Endodermal cell (in vitro differentiated cells): ENCODE measurements around the gene SLC16A13. TPM values are rescaled to one million over a fixed set of nuclear protein-coding genes. Genes with fewer than 3 reads are reported as not detected.

Source experiments
- DNase-seq: peaks from one replicate; pipeline ENCODE4 v3.0.0-alpha.2; 2017
- H3K27ac ChIP-seq: 2 replicates; pipeline ENCODE4 v1.5.1; 2013; ENCODE audit warnings: mild to moderate bottlenecking, low read depth, low read length, moderate library complexity
- H3K27me3 ChIP-seq: 2 replicates; pipeline ENCODE4 v1.6.1; 2013; ENCODE audit warnings: mild to moderate bottlenecking, low read length, moderate library complexity; ENCODE audit not compliant: insufficient read depth, control insufficient read depth, poor library complexity, severe bottlenecking
- H3K36me3 ChIP-seq: 2 replicates; pipeline ENCODE4 v1.7.0; 2013; ENCODE audit warnings: mild to moderate bottlenecking, low read length, moderate library complexity; ENCODE audit not compliant: control insufficient read depth, insufficient read depth
- H3K4me1 ChIP-seq: one replicate; pipeline ENCODE4 v1.7.0; 2013; ENCODE audit warnings: low read length; ENCODE audit not compliant: control insufficient read depth, insufficient read depth
- H3K4me3 ChIP-seq: 2 replicates; pipeline ENCODE4 v1.5.1; 2013; ENCODE audit warnings: mild to moderate bottlenecking, low read length, moderate library complexity
- H3K9ac ChIP-seq: 2 replicates; pipeline ENCODE4 v1.6.1; 2013; ENCODE audit warnings: mild to moderate bottlenecking, low read length, moderate library complexity; ENCODE audit not compliant: poor library complexity, severe bottlenecking; ENCODE audit errors: extremely low read depth
- H3K9me3 ChIP-seq: 2 replicates; pipeline ENCODE4 v1.6.1; 2013; ENCODE audit warnings: mild to moderate bottlenecking, low read length, moderate library complexity; ENCODE audit not compliant: control insufficient read depth
- H3K27ac Mint-ChIP-seq: 2 replicates; pipeline ENCODE4 v1.8.0; 2020; ENCODE audit warnings: mixed read lengths
- H3K27me3 Mint-ChIP-seq: 2 replicates; pipeline ENCODE4 v1.8.0; 2021; ENCODE audit warnings: mild to moderate bottlenecking, mixed read lengths; ENCODE audit not compliant: insufficient read depth
- H3K36me3 Mint-ChIP-seq: 2 replicates; pipeline ENCODE4 v1.8.0; 2020; ENCODE audit warnings: low read depth, mixed read lengths
- H3K4me1 Mint-ChIP-seq: 2 replicates; pipeline ENCODE4 v1.8.0; 2020; ENCODE audit warnings: mixed read lengths
- H3K4me3 Mint-ChIP-seq: 2 replicates; pipeline ENCODE4 v1.8.0; 2020; ENCODE audit warnings: mild to moderate bottlenecking, moderate library complexity, mixed read lengths
- H3K9me3 Mint-ChIP-seq: 2 replicates; pipeline ENCODE4 v1.8.0; 2020; ENCODE audit warnings: mild to moderate bottlenecking, mixed read lengths
- CTCF ChIP-seq: fragments of 200-600 bp; sonication (generic); conservative IDR thresholded peaks from 2 replicates; pipeline ENCODE4 v1.5.0; 2021; ENCODE audit warnings: antibody characterized with exemption, mild to moderate bottlenecking
- WGBS, 2 experiments: methylation state at CpG; one replicate each; pipeline versions ENCODE4 v1.1.5 to v1.1.7; 2013; ENCODE audit warnings: missing lambda C conversion rate in 2 of 2, mixed read lengths in 1 of 2; ENCODE audit not compliant: insufficient coverage in 1 of 2, insufficient read length in 1 of 2; 5-methylcytosine and 5-hydroxymethylcytosine counted together
- total RNA-seq, 2 donors: library from RNA; stranded (reverse); fragmentation: NEBNext Ultra II Directional in 1 of 2; extraction: Animal tissue kit (Norgen Biotek cat#: 25700) in 1 of 2; gene quantifications; 2 replicates in 1 of 2; 3 replicates in 1 of 2; pipeline ENCODE4 v1.2.1, GENCODE V29; 2021

The SLC16A13 gene
- total RNA-seq, 2 donors from 2014 or later = 18.8 to 19.9 TPM

GRCh38 chr17:7021993-7022778 is 13.6 kb upstream of the SLC16A13 start:
- 11 to 13% methylated on average over 17 to 52 of the region's 53 CpGs for WGBS, 2 experiments
- no peak overlapping the region for H3K27ac Mint-ChIP-seq
- H3K36me3 ChIP-seq = peaks cover 3% of the 10 kb centered on the region
- no peaks in the 10 kb centered on the region for H3K9me3 ChIP-seq
- peak overlapping the region; percentile 55 for H3K4me3 Mint-ChIP-seq
- TF ChIP-seq CTCF = peak; percentile 96
- no peaks in the 10 kb centered on the region for H3K4me1 ChIP-seq
- peaks cover 43% of the 10 kb centered on the region for H3K27me3 Mint-ChIP-seq
- H3K4me1 Mint-ChIP-seq = peaks cover 16% of the 10 kb centered on the region
- peaks cover 37% of the 10 kb centered on the region for H3K27me3 ChIP-seq
- no peak overlapping the region for H3K27ac ChIP-seq
- H3K9me3 Mint-ChIP-seq = peaks cover 7% of the 10 kb centered on the region
- H3K4me3 ChIP-seq = no peak overlapping the region
- H3K36me3 Mint-ChIP-seq = peaks cover 4% of the 10 kb centered on the region
- H3K9ac ChIP-seq = no peak overlapping the region
- DNase-seq = peak; percentile 97

- Mint-ChIP-seq H3K27ac (peak within 1 kb of the TSS; percentile 44), H3K4me3 (peak within 1 kb of the TSS; percentile 55), H3K36me3 (no peaks in the 10 kb centered on the region), H3K4me1 (peaks cover 16% of the 10 kb centered on the region), H3K27me3 (peaks cover 43% of the 10 kb centered on the region), H3K9me3 (peaks cover 7% of the 10 kb centered on the region)
- Histone ChIP-seq H3K9me3 (no peaks in the 10 kb centered on the region), H3K4me3 (no peak within 1 kb of the TSS), H3K36me3 (no peaks in the 10 kb centered on the region), H3K27me3 (peaks cover 37% of the 10 kb centered on the region), H3K4me1 (no peaks in the 10 kb centered on the region), H3K27ac (no peak within 1 kb of the TSS), H3K9ac (no peak within 1 kb of the TSS)
- TF ChIP-seq CTCF = no peak
- DNase-seq = peak; percentile 79
- 47 to 62% methylated on average over 28 to 46 of the region's 47 CpGs for WGBS, 2 experiments
These were observed 12.8 kb upstream of the SLC16A13 start, which contains the start of gene BCL6B for GRCh38 chr17:7022781-7023571. BCL6B (plus strand) TSS chr17:7023050; CDS start chr17:7023672, 622 bp downstream.

- Histone ChIP-seq H3K9me3 (no peaks in the 10 kb centered on the region), H3K27me3 (peaks cover 37% of the 10 kb centered on the region), H3K9ac (no peak overlapping the region), H3K36me3 (no peaks in the 10 kb centered on the region), H3K4me1 (no peaks in the 10 kb centered on the region), H3K27ac (no peak overlapping the region), H3K4me3 (no peak overlapping the region)
- H3K4me1 Mint-ChIP-seq = peaks cover 16% of the 10 kb centered on the region
- H3K4me3 Mint-ChIP-seq = peak overlapping the region; percentile 55
- peaks cover 7% of the 10 kb centered on the region for H3K9me3 Mint-ChIP-seq
- no peak for TF ChIP-seq CTCF
- peak; percentile 100 for DNase-seq
- peak overlapping the region; percentile 44 for H3K27ac Mint-ChIP-seq
- WGBS, 2 experiments = 48 to 59% methylated on average over 37 to 51 of the region's 51 CpGs
- no peaks in the 10 kb centered on the region for H3K36me3 Mint-ChIP-seq
- H3K27me3 Mint-ChIP-seq = peaks cover 43% of the 10 kb centered on the region
These were observed 12.0 kb upstream of the SLC16A13 start for GRCh38 chr17:7023576-7024401.
